ENCODE results near the gene ARHGEF4.
"Not testable (repeated sequence)": the region's sequence is repeated elsewhere in the genome, so short reads cannot be mapped to it uniquely, and the experiment has no call there.

DNA sequence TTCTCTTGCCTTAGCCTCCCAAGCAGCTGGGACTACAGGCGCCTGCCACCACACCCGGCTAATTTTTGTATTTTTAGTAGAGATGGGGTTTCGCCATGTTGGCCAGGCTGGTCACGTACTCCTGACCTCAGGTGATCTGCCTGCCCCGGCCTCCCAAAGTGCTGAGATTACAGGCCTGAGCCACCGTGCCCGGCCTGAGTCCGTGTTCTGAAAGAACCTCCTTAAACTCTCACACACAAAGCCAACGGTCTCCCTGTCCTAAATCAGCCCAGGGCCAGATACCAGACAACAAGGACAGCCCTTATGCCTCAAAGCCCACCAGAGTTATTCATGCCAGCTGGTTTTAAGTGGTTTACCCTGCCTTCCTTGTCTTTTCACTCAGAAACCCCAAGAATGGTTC, 64.9 kb downstream of the ARHGEF4 start:
- TF ChIP-seq, protein P1, sequence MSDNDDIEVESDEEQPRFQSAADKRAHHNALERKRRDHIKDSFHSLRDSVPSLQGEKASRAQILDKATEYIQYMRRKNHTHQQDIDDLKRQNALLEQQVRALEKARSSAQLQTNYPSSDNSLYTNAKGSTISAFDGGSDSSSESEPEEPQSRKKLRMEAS (CRISPR knock-in tag; IDR thresholded peaks at IDR 0.05), result not testable (repeated sequence)
- not testable (repeated sequence) for TF ChIP-seq ATF1 (CRISPR knock-in tag; IDR thresholded peaks at IDR 0.05); SP1 (CRISPR knock-in tag; conservative IDR thresholded peaks at IDR 0.05); SMAD4 (CRISPR knock-in tag; IDR thresholded peaks at IDR 0.05); FOXP1 (CRISPR knock-in tag; IDR thresholded peaks at IDR 0.05; ENCODE audit: borderline replicate concordance); ZNF423 (CRISPR knock-in tag; IDR thresholded peaks at IDR 0.05)
- TF ChIP-seq, protein P2, sequence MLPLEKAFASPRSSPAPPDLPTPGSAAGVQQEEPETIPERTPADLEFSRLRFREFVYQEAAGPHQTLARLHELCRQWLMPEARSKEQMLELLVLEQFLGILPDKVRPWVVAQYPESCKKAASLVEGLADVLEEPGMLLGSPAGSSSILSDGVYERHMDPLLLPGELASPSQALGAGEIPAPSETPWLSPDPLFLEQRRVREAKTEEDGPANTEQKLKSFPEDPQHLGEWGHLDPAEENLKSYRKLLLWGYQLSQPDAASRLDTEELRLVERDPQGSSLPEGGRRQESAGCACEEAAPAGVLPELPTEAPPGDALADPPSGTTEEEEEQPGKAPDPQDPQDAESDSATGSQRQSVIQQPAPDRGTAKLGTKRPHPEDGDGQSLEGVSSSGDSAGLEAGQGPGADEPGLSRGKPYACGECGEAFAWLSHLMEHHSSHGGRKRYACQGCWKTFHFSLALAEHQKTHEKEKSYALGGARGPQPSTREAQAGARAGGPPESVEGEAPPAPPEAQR (CRISPR knock-in tag; IDR thresholded peaks at IDR 0.05), result not testable (repeated sequence)
- TF ChIP-seq, protein P3, sequence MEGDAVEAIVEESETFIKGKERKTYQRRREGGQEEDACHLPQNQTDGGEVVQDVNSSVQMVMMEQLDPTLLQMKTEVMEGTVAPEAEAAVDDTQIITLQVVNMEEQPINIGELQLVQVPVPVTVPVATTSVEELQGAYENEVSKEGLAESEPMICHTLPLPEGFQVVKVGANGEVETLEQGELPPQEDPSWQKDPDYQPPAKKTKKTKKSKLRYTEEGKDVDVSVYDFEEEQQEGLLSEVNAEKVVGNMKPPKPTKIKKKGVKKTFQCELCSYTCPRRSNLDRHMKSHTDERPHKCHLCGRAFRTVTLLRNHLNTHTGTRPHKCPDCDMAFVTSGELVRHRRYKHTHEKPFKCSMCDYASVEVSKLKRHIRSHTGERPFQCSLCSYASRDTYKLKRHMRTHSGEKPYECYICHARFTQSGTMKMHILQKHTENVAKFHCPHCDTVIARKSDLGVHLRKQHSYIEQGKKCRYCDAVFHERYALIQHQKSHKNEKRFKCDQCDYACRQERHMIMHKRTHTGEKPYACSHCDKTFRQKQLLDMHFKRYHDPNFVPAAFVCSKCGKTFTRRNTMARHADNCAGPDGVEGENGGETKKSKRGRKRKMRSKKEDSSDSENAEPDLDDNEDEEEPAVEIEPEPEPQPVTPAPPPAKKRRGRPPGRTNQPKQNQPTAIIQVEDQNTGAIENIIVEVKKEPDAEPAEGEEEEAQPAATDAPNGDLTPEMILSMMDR (IDR thresholded peaks at IDR 0.05), result not testable (repeated sequence)
